CD4-positive, alpha-beta T cell treated with Interleukin-15 for 1 hour (primary cell): ENCODE results near the gene TRIP11.

Experiments
- DNase-seq: peaks from one replicate; pipeline ENCODE4 v3.0.0-alpha.2; 2020

The TRIP11 gene

DNA sequence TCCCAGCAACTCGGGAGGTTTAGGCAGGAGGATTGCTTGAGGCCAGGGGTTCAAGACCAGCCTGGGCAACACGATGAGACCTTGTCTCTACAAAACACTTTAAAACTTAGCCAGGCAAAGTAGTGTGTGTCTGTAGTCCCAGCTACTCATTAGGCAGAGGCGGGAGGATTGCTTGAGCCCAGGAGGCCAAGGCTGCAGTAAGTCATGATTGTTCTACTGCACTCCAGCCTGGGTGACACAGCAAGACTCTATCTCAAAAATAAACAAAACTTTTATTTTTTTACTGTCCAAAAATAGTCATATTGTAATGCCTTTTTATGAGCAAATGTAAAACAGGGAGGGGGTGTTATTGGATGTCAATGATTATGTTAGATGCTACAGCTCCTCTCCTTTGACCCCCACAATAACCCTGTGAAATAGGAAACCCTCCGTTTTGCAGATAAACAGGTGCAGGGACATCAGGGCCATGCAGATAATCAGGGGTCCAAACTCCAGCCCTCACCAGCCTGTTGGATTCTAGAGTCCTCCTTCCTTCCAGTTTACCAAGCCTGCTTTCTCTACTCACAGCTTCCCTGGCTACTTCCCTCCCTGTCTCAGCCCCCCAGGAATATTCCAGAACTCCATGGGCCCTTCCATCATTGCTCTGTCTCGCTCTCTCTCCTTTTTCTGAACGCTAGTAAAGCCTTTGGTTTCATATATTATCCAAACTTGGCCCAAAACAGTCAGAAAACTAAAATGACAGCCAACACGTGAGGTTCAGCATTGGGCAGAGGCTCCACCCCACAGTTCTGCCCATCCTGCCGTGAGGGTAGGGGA lies 86.5 kb downstream of the TRIP11 start:
- no peak for DNase-seq

DNA sequence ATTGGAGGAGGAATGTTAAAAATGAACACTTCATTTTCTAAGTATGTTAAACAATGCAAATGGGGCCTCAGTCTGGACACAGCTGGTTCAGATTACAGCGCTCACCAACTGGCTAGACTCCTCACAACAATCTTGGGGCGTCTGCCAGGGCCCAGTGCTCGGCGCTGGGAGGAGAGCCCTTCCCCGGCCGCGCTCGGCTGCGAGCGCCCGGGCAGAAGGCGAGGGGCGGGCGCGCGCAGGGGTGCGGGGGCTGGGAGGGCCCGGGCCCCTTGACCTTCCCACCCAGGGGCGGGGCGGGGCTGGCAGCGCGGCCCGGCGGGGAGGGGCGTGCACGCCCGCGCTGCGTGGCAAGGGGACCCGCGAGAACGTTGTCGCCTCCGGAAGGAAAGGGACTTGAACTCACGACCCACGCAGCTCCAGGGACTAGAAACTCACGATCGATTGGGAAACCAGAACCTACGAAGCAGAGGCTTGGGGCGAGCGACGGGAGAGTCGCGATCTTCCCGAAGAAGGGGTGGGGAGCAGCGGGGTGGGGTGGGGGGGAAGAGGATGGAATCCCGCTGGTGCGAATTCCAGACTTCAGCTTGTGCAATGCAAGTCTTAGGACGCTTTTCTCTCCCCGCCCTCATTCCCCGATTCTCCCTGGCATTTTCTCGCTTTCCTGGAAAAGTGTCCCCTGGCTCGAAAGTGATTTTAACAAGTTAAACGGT lies 92.2 kb downstream of the TRIP11 start, which contains the start of gene FBLN5:
FBLN5 (minus strand) TSS at position 220 of the 710 bp plus-strand sequence. CDS start 465 bp downstream, outside the sequence.
- DNase-seq: no peak

DNA sequence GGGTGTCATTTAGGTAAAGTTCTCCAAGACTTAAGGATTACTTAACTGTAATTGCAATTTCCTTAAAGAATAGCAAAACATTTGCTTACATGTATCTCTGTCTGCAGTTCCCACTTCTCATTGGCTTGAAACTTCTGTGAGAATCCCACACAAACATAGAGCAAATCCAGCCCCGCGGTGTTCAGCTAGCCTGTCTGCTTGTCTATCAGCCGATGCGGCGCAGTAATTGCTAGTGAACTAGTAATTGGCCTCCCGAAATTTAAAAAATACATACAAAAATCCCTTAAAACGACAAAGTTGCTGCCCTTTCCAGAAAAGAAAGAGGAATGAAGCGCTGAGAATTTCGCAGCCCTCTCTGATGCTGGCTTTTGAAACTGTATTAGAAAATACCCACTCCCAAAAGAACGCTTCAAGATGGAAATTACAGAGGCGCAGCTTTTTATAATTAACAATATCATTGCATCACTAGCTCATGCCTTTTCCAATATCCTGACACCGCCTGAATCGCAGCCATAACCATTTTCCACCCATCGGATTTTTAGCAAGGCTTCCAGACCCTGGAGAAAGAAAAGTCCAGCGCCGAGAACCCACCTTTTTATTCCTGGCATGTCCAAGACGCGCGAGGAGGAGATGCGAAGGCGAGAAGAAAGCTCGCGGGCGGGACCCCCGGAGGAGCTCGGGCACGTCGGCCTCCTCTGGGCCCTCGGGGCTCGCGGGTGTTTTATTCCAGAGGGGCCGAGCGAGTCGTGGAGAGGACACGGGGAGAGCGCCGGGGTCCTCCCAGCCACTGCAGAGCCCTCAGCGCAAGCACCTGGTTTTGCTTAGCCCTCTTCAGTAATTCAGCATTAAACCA lies 93.0 kb downstream of the TRIP11 start:
- DNase-seq: no peak

DNA sequence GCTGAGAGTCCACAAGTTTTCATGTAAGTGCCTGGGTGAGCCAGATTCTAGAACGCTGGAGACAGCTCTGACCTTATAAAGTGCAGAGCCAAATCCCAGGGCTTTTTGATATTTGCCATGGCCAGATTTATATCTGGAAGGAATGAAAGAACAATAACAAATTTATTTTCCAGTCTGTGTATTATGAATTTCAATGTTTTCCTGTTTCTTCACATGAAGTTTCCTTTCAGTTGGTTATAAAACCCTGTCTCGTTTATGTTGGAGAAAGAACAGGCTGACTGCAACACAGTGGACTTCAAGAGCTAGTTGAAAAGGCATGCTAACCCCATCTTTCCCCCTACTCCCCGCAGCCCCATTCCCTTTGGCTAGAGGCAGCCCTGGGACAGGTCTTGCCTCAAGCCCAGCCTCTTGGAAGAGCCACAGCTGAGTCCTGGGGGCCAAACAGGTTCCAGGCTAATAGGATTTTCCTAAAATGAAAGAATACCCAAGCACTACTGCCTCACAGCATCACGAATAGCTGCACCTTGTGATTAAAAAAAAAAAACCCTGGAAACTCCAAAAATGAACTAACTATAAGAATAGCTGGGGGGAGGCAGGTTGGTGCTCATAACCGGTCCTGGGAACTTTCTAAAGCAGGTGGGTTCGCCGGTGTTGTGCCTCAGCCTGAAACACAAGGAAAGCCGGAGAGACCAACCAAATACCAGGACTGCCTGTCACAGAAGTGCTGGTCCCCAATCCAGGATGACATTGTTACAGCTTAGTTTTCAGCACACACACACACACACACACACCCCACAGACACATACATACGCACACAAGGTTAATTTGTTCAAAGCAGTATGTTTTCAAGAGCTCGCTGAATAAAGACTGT lies 93.9 kb downstream of the TRIP11 start:
- DNase-seq: no peak

DNA sequence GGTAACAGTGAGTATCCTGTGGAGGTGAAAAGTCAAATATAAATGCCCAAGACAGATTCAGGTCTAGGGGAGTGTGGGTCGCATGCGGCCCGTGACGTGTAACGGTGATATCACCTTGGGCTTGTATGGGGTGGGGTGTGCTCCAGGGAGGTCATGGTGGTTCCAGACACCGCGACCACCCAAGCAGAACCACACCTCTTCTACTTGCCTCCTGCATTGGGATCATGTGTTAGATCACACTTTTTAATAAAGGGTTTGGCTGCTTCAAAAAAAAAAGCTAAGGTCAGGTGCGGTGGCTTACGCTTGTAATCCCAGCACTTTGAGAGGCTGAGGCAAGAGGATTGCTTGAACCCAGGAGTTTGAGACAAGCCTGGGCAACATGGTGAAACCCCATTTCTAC lies 96.9 kb downstream of the TRIP11 start:
- no peak for DNase-seq

DNA sequence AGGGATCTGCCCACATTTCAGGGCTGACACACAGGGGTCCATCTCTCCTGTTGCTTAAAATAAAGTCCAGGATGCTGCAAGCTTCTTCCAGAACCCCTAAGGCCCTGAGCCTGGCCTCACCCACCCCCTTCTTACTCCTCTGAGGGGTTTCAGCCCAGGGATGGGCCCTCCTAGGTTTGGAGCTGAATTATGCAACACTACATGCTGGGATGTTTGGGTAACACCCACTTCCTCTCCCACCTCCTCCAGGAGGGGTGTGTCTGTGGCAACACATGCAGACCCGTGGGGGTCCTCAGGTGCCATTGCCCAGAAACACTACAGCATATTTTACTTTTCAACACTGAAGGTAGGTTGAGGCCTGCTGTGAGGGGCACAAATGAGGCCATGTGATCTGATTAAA lies 97.7 kb downstream of the TRIP11 start:
- no peak for DNase-seq

DNA sequence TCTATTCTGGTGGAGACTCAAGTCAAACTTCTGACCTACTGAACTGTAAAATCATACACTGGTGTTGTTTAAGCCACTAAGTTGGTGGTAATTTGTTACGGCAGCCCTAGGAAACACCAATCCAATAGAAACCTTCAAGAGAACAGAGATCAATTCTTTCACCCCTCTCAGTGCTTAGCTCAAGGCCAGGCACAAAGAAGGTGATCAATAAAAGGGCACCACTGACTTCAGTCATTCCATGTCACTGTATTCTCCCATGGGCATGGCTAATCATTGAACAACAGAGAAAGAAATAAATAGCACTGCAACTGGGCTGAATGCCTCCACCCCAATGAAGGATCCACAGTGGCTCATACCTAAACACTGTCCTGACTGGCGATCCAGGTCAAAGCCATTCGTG lies 99.7 kb downstream of the TRIP11 start:
- no peak for DNase-seq

DNA sequence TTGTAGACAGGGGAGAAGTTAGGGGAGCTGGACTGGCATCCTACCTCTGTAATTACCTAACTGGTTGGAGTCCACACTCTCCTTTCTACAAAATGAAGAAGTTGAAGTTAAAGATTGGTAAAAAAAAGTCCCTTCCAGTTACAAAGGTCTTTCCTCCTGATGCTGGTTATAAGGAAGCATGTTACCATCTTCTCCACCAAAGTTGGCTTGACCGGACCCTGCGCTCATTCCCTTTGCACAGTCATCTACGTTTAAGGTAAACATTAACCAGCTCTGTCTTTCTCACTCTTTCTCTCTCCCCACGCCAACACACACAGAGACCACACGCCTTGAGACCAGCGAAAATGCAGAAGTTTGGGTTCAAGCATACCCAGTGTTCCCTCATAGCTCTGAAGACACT lies 104.3 kb downstream of the TRIP11 start:
- no peak for DNase-seq

DNA sequence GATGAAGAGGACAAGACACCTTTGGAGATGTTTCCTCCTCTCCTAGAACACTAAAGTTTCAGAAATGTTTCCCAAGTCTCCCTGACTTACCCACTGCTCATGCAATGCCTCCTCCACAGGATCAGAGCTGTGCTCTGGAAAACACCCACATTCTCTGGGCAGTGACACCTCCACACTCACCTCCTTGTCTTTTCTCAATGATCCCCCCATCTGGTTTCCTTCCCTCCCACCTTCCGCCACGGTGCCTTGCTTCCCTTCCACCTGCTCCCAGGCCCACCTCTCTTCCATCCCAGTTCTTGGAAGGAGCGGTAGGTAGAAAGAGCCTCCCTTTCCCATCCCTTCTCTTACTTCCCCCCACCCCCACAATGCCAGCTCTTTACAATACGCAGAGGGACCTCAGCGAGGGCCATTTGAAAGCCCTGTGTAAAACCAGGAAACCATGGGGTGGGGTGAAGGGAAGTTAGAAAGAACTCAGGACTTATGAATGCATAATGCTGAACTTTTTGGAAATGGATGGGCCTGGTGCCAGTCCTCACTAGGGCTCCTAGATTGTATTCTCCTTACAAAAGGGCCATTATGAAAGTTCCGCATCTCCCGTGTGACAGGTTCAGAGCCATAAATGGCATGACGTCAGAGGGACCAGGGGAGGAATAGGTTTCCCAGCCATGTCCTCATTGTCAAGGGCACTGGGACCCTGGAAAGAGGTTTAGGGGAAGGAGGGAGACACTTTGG lies 105.1 kb downstream of the TRIP11 start:
- DNase-seq: no peak

DNA sequence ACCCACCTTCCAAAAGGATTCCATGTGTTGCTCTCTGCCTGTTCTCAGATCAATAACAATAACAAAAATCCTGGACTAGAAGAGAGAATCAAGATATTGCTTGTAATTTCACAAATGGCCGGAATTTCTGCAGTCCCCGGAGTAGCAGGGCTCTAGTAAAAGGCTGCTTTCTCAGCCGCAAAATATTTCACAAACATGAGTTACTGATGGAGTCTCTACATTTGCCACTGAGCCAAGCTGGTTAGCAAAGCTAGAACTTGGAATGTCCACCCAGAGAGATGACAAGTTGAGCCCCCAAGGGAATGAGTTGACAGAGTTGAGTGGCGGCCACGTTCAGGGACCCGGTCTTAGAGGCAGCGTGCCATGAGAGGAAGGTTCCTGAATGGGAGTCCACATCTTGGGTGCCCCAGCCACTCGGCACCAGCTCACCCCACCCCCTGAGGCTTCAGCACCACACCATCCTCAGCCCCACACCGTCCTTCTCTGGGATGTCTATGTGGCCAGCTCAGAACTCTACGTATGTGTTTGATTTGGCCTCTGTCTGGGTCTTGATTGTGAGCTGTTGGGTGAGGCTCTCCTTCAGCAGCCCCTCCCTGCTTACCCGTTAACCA lies 108.3 kb downstream of the TRIP11 start:
- no peak for DNase-seq

DNA sequence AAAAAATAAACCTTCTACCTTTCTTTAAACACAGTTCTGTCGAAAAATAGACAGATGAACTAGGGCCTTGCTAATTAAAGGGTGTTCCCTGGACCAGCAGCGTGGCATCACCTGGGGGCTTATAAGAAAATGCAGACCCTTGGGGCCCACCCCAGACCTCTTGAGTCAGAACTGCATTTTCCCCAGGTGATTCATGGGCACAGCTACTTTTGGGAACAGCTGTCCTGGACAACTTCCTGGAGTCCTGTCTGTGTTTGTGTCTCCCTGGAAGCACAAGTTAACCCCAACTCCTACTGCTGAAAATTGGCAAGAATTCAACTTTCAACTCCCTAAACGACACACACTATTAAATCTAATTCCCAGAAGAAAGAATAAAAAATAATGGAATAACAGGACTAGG lies 110.2 kb downstream of the TRIP11 start:
- DNase-seq: no peak

DNA sequence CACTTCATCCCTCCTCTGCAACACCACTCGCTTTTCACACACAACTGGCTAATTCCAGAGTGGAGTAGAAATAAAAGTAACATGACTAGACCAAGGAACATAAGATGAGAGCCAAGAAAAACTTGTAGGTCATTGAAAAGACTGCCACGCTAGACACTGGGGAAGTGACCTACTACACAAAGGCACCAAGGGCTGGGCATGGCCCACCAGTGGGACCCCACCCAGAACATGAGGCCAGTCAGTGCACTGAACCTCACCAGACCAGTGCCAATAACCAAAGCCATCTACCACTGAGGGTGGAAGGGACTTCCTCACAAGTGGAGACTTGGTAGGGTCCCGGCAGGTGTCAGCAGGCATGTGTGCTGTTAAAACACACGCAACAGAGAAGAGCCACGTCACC lies 112.1 kb downstream of the TRIP11 start:
- no peak for DNase-seq

DNA sequence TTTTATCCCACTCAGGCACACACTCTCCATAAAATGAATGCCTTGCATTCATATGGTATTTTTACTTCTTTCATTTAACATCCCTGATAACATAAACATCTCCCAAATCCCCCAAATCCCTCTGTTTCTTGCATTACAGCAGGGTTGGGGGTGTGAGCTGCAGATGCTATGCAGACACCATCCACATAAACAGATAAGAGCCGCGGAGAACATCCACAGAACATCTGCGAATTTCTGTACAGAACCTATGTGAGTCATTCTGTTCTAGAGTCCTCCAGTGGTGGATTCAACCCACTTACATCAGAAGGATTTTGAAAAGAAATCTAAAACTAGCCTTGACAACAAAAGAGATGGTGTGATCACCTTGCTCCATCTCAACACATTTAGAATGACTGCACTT lies 112.7 kb downstream of the TRIP11 start:
- no peak for DNase-seq

DNA sequence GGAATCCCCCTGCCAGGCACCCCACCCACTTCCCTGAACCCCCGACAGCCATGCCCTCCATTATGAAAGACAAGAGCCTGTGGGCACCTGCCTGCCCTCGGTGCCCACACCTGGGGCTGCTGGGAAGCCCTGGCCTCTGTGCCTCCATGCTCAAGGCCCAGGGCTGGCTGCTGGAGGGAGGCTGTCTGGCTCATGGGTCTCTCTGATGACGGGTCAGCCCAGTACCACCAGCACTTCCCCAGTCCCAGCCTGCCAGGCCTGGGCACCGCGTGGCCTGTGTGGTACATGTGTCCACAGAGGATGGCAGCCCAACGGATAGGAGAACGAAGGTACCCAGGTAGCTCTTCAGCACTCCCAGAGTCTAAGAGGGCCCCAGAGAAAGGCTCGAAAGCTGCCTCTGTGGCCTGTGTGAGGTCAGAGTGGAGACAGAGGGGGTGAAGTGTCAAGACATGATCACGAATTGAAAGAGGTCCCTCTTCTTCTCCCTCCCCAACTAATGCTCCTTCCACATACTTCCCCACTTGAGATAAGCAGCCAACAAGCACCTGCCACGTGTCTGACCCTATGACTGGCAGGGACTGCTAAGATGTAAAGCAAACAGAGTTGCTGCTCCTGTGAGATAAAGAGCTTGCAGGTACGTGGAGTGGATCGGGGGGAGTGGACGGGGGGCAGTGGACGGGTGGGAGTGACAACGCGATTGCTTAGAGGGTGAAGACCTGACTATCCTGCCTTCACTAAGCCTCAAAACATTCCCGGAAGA lies 113.5 kb downstream of the TRIP11 start:
- no peak for DNase-seq

DNA sequence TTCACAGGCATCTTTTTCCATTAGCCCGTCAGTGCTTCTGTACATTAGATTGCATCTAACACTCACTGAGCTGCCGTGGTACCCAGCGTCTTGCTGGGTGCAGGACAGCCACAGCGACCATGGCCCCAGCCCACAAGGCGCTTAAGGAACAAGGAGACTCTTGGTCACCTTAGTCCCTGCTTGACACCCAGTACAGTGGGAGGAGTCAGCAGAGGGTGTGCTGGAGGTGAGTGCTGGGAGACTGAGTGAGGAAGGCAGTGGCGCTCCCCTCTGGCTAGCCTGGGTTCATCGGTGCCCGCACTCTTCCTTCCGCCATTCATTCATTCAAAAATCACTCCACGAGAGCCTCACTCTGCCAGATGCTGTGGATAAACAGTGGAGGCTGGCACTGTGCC lies 114.1 kb downstream of the TRIP11 start:
- no peak for DNase-seq

DNA sequence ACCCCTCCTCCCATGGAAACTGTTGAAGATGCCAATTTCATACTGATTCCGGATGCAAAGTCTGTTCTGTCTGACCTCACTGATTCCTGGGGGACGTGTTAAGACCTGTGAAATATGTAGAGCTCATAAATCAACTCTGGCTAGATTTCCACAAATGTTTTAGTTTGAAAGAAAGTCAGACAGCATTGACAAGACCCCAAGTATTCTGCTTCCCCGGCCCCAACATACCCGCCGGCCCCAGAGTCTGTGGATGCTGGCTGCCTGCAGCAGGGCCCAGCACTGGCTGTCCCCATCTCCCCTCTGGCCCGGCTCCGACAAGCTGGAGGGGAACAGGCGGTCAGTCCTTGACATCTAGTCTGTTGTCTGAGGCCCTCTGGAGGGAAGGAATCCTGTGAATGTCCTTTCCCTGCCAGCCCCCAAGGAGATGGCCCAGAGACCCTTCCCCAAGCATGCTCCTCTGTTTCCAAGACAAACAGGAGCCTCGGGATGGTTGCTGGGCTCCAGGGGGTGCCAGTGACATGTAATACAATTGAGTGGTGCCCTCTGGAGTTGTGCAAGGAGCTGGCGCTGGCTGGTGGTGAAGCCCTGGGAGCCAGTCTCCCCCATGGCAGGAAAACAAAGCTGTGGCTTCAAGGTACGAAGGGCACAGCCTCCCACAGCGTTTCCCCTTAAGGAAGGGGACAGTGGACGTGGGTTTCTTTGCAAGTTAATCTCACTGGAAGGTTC lies 114.7 kb downstream of the TRIP11 start:
- DNase-seq: no peak

DNA sequence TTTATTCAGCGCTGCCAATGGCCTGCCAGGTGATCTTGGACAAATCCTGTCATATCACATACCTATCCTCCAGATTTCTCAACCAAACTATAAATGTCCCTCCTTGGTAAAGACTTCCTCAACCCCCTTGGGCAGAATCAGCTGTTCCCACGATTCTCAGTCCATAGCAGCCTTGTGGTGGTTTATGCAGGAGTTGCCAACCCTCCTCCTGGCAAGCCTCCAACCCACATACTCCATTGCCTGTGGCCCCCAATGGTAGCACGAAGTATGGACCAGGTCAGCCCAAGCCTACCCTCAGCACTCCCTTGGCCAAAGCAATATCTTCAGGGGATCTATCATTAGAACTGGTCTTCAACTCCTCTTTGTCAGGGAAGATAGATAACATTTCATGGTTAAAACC lies 119.3 kb downstream of the TRIP11 start:
- no peak for DNase-seq

DNA sequence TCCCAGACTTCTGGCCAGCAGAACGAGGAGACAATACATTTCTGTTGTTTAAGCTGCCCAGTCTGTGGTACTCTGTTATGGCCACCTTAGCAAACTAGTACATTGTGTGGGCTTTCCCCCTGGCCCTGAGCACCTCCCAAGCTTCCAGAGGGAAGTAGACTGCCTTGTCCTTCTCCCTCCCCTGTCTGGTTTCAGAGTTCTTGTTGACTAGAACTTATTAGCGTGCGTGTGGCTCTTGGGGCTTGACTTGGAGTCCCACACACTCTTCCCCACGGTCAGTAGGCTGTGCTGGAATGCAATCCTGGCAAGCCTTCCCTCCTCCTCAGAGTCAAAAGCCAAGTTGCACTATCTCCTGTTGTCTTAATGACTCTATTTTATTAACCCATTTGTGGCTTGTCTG lies 120.0 kb downstream of the TRIP11 start:
- DNase-seq: no peak

DNA sequence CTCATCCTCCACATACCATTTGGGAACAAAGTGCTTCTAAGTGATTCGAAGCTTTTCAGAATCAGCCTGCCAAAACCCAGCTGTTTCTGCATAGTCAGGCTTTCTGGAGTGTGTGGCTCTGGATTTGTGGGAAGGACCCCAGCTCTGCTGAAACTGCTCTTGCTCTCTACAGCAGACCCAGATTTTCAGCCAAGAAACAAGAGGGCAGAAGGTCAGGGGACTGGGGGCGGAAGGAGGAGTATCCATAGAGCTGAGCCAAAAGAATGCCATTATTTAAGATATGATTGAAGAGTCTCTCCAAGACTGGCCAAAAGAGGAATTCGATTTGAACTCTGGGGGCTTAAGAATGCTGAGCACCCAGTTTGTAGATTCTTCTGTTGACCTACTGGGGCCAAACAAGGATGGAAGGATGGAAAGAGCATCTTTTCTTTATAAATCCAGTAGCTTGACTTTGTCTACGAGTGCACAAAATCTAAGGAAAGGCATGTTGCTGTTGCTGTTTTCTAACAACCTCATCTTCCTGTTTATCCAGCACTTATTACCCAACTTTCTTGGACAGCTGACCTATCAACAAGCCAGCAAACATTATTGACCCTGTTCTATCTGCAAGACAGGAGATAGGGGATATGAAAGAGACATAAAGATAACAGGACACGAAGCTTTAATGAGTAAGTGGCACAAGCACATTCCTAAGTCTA lies 121.5 kb downstream of the TRIP11 start:
- DNase-seq: no peak
